ENCODE measurements around the gene BTD.

Gene BTD

GRCh38 chr3:15630646-15631350 lies 29.3 kb downstream of the BTD start:
- TF ChIP-seq REST (IDR thresholded peaks at IDR 0.05; ENCODE audit: insufficient replicate concordance, low read depth): no peak
- TF ChIP-seq GABPA (IDR thresholded peaks at IDR 0.05; ENCODE audit: low read depth): no peak
- TF ChIP-seq POLR2AphosphoS5 (IDR thresholded peaks at IDR 0.05; ENCODE audit: low read depth): no peak
- TF ChIP-seq CTCF (IDR thresholded peaks at IDR 0.05; ENCODE audit: insufficient read depth, low read length): no peak
- no peak for TF ChIP-seq SPI1 (IDR thresholded peaks at IDR 0.05; ENCODE audit: borderline replicate concordance, low read depth)
- Histone ChIP-seq H3K4me3 (replicated peaks; ENCODE audit: insufficient read depth, low read length) (no peak overlapping the region), H3K27me3 (ENCODE audit: insufficient read depth, poor library complexity, severe bottlenecking) (no peaks in the 10 kb centered on the region), H3K27ac (replicated peaks) (no peak overlapping the region)
- DNase-seq (ENCODE audit: low read depth in 1 of 2, low spot score in 1 of 2): no peak

GRCh38 chr3:15631426-15632211 lies 30.1 kb downstream of the BTD start:
- Histone ChIP-seq H3K27ac (replicated peaks) (no peak overlapping the region), H3K27me3 (ENCODE audit: insufficient read depth, poor library complexity, severe bottlenecking) (no peaks in the 10 kb centered on the region), H3K4me3 (replicated peaks; ENCODE audit: insufficient read depth, low read length) (no peak overlapping the region)
- DNase-seq (ENCODE audit: low read depth in 1 of 2, low spot score in 1 of 2): no peak
- TF ChIP-seq REST (IDR thresholded peaks at IDR 0.05; ENCODE audit: insufficient replicate concordance, low read depth): no peak
- no peak for TF ChIP-seq GABPA (IDR thresholded peaks at IDR 0.05; ENCODE audit: low read depth)
- no peak for TF ChIP-seq CTCF (IDR thresholded peaks at IDR 0.05; ENCODE audit: insufficient read depth, low read length)
- TF ChIP-seq POLR2AphosphoS5 (IDR thresholded peaks at IDR 0.05; ENCODE audit: low read depth): no peak
- no peak for TF ChIP-seq SPI1 (IDR thresholded peaks at IDR 0.05; ENCODE audit: borderline replicate concordance, low read depth)

GRCh38 chr3:15632212-15632580 lies 30.7 kb downstream of the BTD start:
- Histone ChIP-seq H3K27me3 (ENCODE audit: insufficient read depth, poor library complexity, severe bottlenecking) (no peaks in the 10 kb centered on the region), H3K4me3 (replicated peaks; ENCODE audit: insufficient read depth, low read length) (no peak overlapping the region), H3K27ac (replicated peaks) (no peak overlapping the region)
- no peak for DNase-seq (ENCODE audit: low read depth in 1 of 2, low spot score in 1 of 2)
- no peak for TF ChIP-seq CTCF (IDR thresholded peaks at IDR 0.05; ENCODE audit: insufficient read depth, low read length)
- TF ChIP-seq REST (IDR thresholded peaks at IDR 0.05; ENCODE audit: insufficient replicate concordance, low read depth): no peak
- TF ChIP-seq POLR2AphosphoS5 (IDR thresholded peaks at IDR 0.05; ENCODE audit: low read depth): no peak
- TF ChIP-seq SPI1 (IDR thresholded peaks at IDR 0.05; ENCODE audit: borderline replicate concordance, low read depth): no peak
- no peak for TF ChIP-seq GABPA (IDR thresholded peaks at IDR 0.05; ENCODE audit: low read depth)

Data from HL-60 (cell line).